ENCODE results near the gene TTLL13. TPM values are rescaled to one million over a fixed set of nuclear protein-coding genes. Genes with fewer than 3 reads are reported as not detected.
A peak's percentile ranks its signal among the peaks of the same experiment; 100 is the strongest.

TTLL13 gene
- total RNA-seq: not detected

GRCh38 chr15:90249203-90249863 lies at the start of gene TTLL13:
Gene TTLL13, plus strand, starts transcription at chr15:90249556. Its CDS starts 1,075 bp downstream, at chr15:90250631.
- TF ChIP-seq POLR2A (IDR thresholded peaks at IDR 0.05) (no peak), CTCF (IDR thresholded peaks at IDR 0.05) (peak in 1 of 6 experiments; percentile 10)
- Histone ChIP-seq H3K27me3 (no peaks in the 10 kb centered on the region), H3K4me1 (peaks cover 3 to 16% (median 8%) of the 10 kb centered on the region in 3 donors), H3K4me3 (peak within 1 kb of the TSS; percentile 43 to 67 (median 58)), H3K27ac (peak within 1 kb of the TSS in 3 of 4 donors; percentile 25 to 54 (median 39)), H3K9me3 (no peaks in the 10 kb centered on the region), H3K36me3 (no peaks in the 10 kb centered on the region)
- intact Hi-C loops (cut with DNase I): no loop called here
- 1 to 4% methylated on average over 17 to 20 of the region's 44 CpGs for WGBS, 2 donors
- peak; percentile 54 for DNase-seq

- TF ChIP-seq CTCF (IDR thresholded peaks at IDR 0.05): no peak
- no peak for TF ChIP-seq POLR2A (IDR thresholded peaks at IDR 0.05)
- H3K36me3 ChIP-seq: peaks cover 0 to 54% (median 0%) of the 10 kb centered on the region in 3 donors
- H3K27me3 ChIP-seq: no peaks in the 10 kb centered on the region
- peak overlapping the region; percentile 93 to 96 (median 94) for H3K27ac ChIP-seq
- 5 to 14% methylated on average over 11 to 12 of the region's 24 CpGs for WGBS, 2 donors
- peaks cover 23 to 81% (median 39%) of the 10 kb centered on the region in 3 donors for H3K4me1 ChIP-seq
- DNase-seq: no peak
- peak overlapping the region; percentile 68 to 91 (median 73) for H3K4me3 ChIP-seq
- no peaks in the 10 kb centered on the region for H3K9me3 ChIP-seq
- intact Hi-C loops (cut with DNase I): no loop called here
Measured at GRCh38 chr15:90200534-90201129, 48.7 kb upstream of the TTLL13 start.

GRCh38 chr15:90201130-90201943 lies 48.0 kb upstream of the TTLL13 start, which contains the start of gene SEMA4B:
Gene SEMA4B, plus strand, starts transcription at chr15:90201330. Its CDS starts 249 bp downstream, at chr15:90201579.
- Histone ChIP-seq H3K4me1 (peaks cover 30 to 86% (median 46%) of the 10 kb centered on the region in 3 donors), H3K4me3 (peak within 1 kb of the TSS; percentile 68 to 91 (median 73)), H3K27ac (peak within 1 kb of the TSS; percentile 93 to 96 (median 94)), H3K36me3 (peaks cover 0 to 55% (median 0%) of the 10 kb centered on the region in 3 donors), H3K9me3 (no peaks in the 10 kb centered on the region), H3K27me3 (no peaks in the 10 kb centered on the region)
- TF ChIP-seq POLR2A (IDR thresholded peaks at IDR 0.05): peak in 2 of 4 donors; percentile 70 to 79
- no peak for TF ChIP-seq CTCF (IDR thresholded peaks at IDR 0.05)
- DNase-seq: no peak
- WGBS, 2 donors: 0 to 2% methylated on average over 1 to 6 of the region's 88 CpGs
- intact Hi-C loops (cut with DNase I): no loop called here

- H3K27ac ChIP-seq: peak overlapping the region; percentile 93 to 96 (median 94)
- no peaks in the 10 kb centered on the region for H3K27me3 ChIP-seq
- intact Hi-C loops (cut with DNase I): no loop called here
- H3K4me1 ChIP-seq: peaks cover 33 to 92% (median 46%) of the 10 kb centered on the region in 3 donors
- WGBS, 2 donors: 3 to 7% methylated on average over 9 to 13 of the region's 25 CpGs
- DNase-seq: no peak
- H3K36me3 ChIP-seq: peaks cover 0 to 55% (median 5%) of the 10 kb centered on the region in 3 donors
- H3K9me3 ChIP-seq: no peaks in the 10 kb centered on the region
- peak overlapping the region; percentile 68 to 91 (median 73) for H3K4me3 ChIP-seq
- no peak for TF ChIP-seq CTCF (IDR thresholded peaks at IDR 0.05)
- TF ChIP-seq POLR2A (IDR thresholded peaks at IDR 0.05): no peak
Measured at GRCh38 chr15:90201944-90202375, 47.4 kb upstream of the TTLL13 start.
